HG03558 (cell line): ENCODE measurements around the gene MED16.

Source experiments
- ATAC-seq: cut with Tn5 transposase; IDR thresholded peaks from one replicate; pipeline ENCODE4 v1.9.1; 2021; ENCODE audit warnings: moderate number of reproducible peaks; ENCODE audit not compliant: unreplicated experiment; ENCODE audit errors: extremely low read depth

The MED16 gene

GRCh38 chr19:929203-929890, 36.4 kb upstream of the MED16 start:
- ATAC-seq, result no peak

GRCh38 chr19:928471-929202, 35.6 kb upstream of the MED16 start:
- no peak for ATAC-seq

- ATAC-seq, result no peak
Measured at GRCh38 chr19:927780-928401, 34.9 kb upstream of the MED16 start.

GRCh38 chr19:927351-927779, 34.4 kb upstream of the MED16 start:
- ATAC-seq, result no peak

- no peak for ATAC-seq
Measured at GRCh38 chr19:926589-927350, 33.8 kb upstream of the MED16 start.

GRCh38 chr19:926323-926588, 33.3 kb upstream of the MED16 start:
- no peak for ATAC-seq

- peak; percentile 23 for ATAC-seq
Measured at GRCh38 chr19:925526-926322, 32.7 kb upstream of the MED16 start, which contains the start of gene ARID3A. Gene ARID3A (plus strand): TSS chr19:926035. CDS start chr19:929529, 3,494 bp downstream.

- ATAC-seq, result no peak
Measured at GRCh38 chr19:925087-925525, 32.1 kb upstream of the MED16 start.

GRCh38 chr19:924553-925086, 31.6 kb upstream of the MED16 start:
- ATAC-seq, result no peak

- ATAC-seq, result no peak
Measured at GRCh38 chr19:920051-920864, 27.3 kb upstream of the MED16 start.

- no peak for ATAC-seq
Measured at GRCh38 chr19:919199-920050, 26.4 kb upstream of the MED16 start.

- ATAC-seq, result no peak
Measured at GRCh38 chr19:918481-919198, 25.7 kb upstream of the MED16 start.

- ATAC-seq, result no peak
Measured at GRCh38 chr19:918152-918437, 25.1 kb upstream of the MED16 start.

- ATAC-seq, result no peak
Measured at GRCh38 chr19:917323-918151, 24.6 kb upstream of the MED16 start, which contains the start of gene KISS1R. Gene KISS1R (plus strand): TSS chr19:917333. CDS start chr19:917503, 170 bp downstream.

- no peak for ATAC-seq
Measured at GRCh38 chr19:916645-917322, 23.8 kb upstream of the MED16 start.

- no peak for ATAC-seq
Measured at GRCh38 chr19:913080-913748, 20.2 kb upstream of the MED16 start, which contains the start of gene R3HDM4. Gene R3HDM4 (minus strand): TSS chr19:913219. CDS start chr19:913157, 62 bp downstream.
